ENCODE measurements around the gene ADTRP. TPM values are rescaled to one million over a fixed set of nuclear protein-coding genes. Genes with fewer than 3 reads are reported as not detected.
A peak's percentile ranks its signal among the peaks of the same experiment; 100 is the strongest.

Gene ADTRP
- total and polyA plus RNA-seq, 5 donors: 0.05 to 0.59 (median 0.42) TPM; not detected in 2

- Histone ChIP-seq H3K27ac (ENCODE audit: low read length) (no peak overlapping the region), H3K9me3 (ENCODE audit: control insufficient read depth, low read length) (no peaks in the 10 kb centered on the region), H3K4me3 (ENCODE audit: low read length) (no peak overlapping the region), H3K4me1 (ENCODE audit: control insufficient read depth, insufficient read depth, low read length) (peaks cover 5% of the 10 kb centered on the region), H3K27me3 (ENCODE audit: control insufficient read depth, insufficient read depth) (no peaks in the 10 kb centered on the region)
- intact Hi-C loops (cut with DNase I): no loop called here
- DNase-seq (peak in 1 of 3 donors; percentile 17), ATAC-seq (no peak)
- 87% methylated on average over 10 of the region's 10 CpGs for WGBS
Measured at GRCh38 chr6:11772109-11772825, 6.3 kb downstream of the ADTRP start.

DNA sequence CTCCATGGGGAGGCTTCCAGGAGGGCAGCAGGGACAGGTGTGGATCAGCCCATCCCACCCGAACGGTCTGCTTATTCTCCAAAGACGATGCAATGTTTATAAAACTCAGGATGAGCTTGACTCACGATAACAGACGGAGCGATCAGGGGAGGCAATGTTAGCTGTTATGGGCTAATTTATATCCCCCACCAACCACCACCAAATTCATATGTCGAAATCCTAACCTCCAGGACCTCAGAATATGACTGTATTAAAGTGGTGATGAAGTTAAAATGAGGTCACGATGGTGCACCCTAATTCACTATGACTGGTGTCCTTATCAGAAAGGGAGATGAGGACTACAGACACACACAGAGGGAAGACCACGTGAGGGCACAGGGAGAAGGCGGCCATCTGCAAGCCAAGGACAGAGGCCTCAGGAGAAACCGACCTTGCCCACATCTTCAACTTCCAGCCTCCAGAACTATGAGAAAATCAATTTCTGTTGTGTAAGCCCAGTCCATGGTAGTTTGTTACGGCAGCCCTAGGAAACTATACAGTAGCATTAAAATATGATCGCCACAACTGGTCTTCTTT lies 7.0 kb downstream of the ADTRP start:
- Histone ChIP-seq H3K27me3 (ENCODE audit: control insufficient read depth, insufficient read depth) (no peaks in the 10 kb centered on the region), H3K27ac (ENCODE audit: low read length) (peak overlapping the region; percentile 37), H3K4me3 (ENCODE audit: low read length) (no peak overlapping the region), H3K4me1 (ENCODE audit: control insufficient read depth, insufficient read depth, low read length) (peaks cover 5% of the 10 kb centered on the region), H3K9me3 (ENCODE audit: control insufficient read depth, low read length) (no peaks in the 10 kb centered on the region)
- no peak for DNase-seq
- ATAC-seq: no peak
- 89% methylated on average over 13 of the region's 13 CpGs for WGBS
- intact Hi-C loops (cut with DNase I): no loop called here

DNA sequence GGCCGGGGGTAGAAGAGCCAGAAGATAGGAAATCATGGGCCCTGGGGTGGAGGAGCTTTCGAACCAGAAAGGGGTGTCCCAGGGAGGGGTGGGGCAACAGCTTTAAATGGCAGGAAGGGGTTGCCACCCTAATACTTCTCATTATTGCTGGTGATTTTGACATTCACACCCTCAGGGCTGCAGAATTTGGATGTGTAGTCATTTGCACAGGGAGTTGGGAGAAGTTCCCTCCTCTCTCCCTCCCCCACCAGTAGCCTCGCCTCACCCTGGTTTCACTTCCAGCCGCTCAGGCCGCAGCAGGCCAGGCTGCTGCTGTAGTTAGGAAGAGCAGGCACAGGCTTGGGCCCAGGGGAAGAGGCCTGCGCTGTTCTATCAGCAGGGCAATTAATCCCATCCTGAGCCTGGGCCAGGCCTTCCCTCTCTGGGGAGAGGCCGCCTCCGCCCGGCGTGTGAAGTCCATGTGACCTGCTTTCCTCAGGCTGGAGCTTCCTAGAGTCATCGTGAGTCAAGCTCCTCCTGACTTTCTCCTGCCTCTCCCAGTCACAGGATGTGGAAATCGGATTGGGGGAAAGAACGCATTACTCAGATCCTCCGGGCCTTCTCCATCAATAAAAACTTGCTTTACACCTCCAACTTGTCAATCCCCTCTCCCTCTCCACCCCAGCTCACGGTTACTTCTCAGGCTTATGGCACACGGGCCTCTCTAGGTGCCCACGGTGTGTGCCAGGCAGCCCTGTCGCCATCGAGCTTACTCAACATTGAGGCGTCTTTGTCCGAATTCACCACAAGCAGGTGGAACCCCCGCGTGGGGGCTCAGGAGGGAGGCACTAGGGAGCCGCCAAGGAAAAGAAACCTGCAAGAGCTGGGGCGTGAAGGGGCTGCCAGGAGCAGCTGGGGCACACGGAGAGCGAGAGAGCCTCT lies 7.8 kb downstream of the ADTRP start:
- ATAC-seq: peak; percentile 97 to 98
- Histone ChIP-seq H3K27me3 (ENCODE audit: control insufficient read depth, insufficient read depth) (no peaks in the 10 kb centered on the region), H3K4me3 (ENCODE audit: low read length) (no peak overlapping the region), H3K4me1 (ENCODE audit: control insufficient read depth, insufficient read depth, low read length) (peaks cover 5% of the 10 kb centered on the region), H3K9me3 (ENCODE audit: control insufficient read depth, low read length) (no peaks in the 10 kb centered on the region), H3K27ac (ENCODE audit: low read length) (peak overlapping the region; percentile 55)
- DNase-seq: peak; percentile 93 to 96 (median 96)
- 57% methylated on average over 27 of the region's 27 CpGs for WGBS
- intact Hi-C loops (cut with DNase I): no loop called here

GRCh38 chr6:11769811-11770545 lies 8.6 kb downstream of the ADTRP start:
- 62% methylated on average over 11 of the region's 11 CpGs for WGBS
- ATAC-seq (no peak), DNase-seq (no peak)
- peak overlapping the region; percentile 55 for H3K27ac ChIP-seq (ENCODE audit: low read length)
- H3K4me3 ChIP-seq (ENCODE audit: low read length): no peak overlapping the region
- intact Hi-C loops (cut with DNase I): no loop called here
- no peaks in the 10 kb centered on the region for H3K9me3 ChIP-seq (ENCODE audit: control insufficient read depth, low read length)
- peaks cover 5% of the 10 kb centered on the region for H3K4me1 ChIP-seq (ENCODE audit: control insufficient read depth, insufficient read depth, low read length)
- no peaks in the 10 kb centered on the region for H3K27me3 ChIP-seq (ENCODE audit: control insufficient read depth, insufficient read depth)

GRCh38 chr6:11769244-11769643 lies 9.4 kb downstream of the ADTRP start:
- ATAC-seq: no peak
- WGBS: 98% methylated on average over 2 of the region's 2 CpGs
- intact Hi-C loops (cut with DNase I): no loop called here
- no peak for DNase-seq
- Histone ChIP-seq H3K27me3 (ENCODE audit: control insufficient read depth, insufficient read depth) (no peaks in the 10 kb centered on the region), H3K4me3 (ENCODE audit: low read length) (no peak overlapping the region), H3K4me1 (ENCODE audit: control insufficient read depth, insufficient read depth, low read length) (peaks cover 5% of the 10 kb centered on the region), H3K27ac (ENCODE audit: low read length) (no peak overlapping the region), H3K9me3 (ENCODE audit: control insufficient read depth, low read length) (no peaks in the 10 kb centered on the region)

GRCh38 chr6:11767978-11768756 lies 10.4 kb downstream of the ADTRP start:
- H3K27ac ChIP-seq (ENCODE audit: low read length): no peak overlapping the region
- intact Hi-C loops (cut with DNase I): no loop called here
- 93% methylated on average over 7 of the region's 7 CpGs for WGBS
- DNase-seq (no peak), ATAC-seq (no peak)
- H3K4me1 ChIP-seq (ENCODE audit: control insufficient read depth, insufficient read depth, low read length): peaks cover 12% of the 10 kb centered on the region
- H3K9me3 ChIP-seq (ENCODE audit: control insufficient read depth, low read length): no peaks in the 10 kb centered on the region
- no peaks in the 10 kb centered on the region for H3K27me3 ChIP-seq (ENCODE audit: control insufficient read depth, insufficient read depth)
- H3K4me3 ChIP-seq (ENCODE audit: low read length): no peak overlapping the region

- H3K4me1 ChIP-seq (ENCODE audit: control insufficient read depth, insufficient read depth, low read length): peaks cover 12% of the 10 kb centered on the region
Measured at GRCh38 chr6:11767458-11767857, 11.1 kb downstream of the ADTRP start.

GRCh38 chr6:11766589-11767450 lies 11.8 kb downstream of the ADTRP start:
- intact Hi-C loops (cut with DNase I): no loop called here
- Histone ChIP-seq H3K27me3 (ENCODE audit: control insufficient read depth, insufficient read depth) (no peaks in the 10 kb centered on the region), H3K4me1 (ENCODE audit: control insufficient read depth, insufficient read depth, low read length) (peaks cover 14% of the 10 kb centered on the region), H3K4me3 (ENCODE audit: low read length) (no peak overlapping the region), H3K27ac (ENCODE audit: low read length) (no peak overlapping the region), H3K9me3 (ENCODE audit: control insufficient read depth, low read length) (no peaks in the 10 kb centered on the region)
- ATAC-seq (peak in 1 of 2 donors; percentile 12), DNase-seq (no peak)
- 64% methylated on average over 8 of the region's 8 CpGs for WGBS

More at GRCh38 chr6:11767458-11767857, 11.1 kb downstream of the ADTRP start:
- no peaks in the 10 kb centered on the region for H3K9me3 ChIP-seq (ENCODE audit: control insufficient read depth, low read length)
- H3K27ac ChIP-seq (ENCODE audit: low read length): no peak overlapping the region
- intact Hi-C loops (cut with DNase I): no loop called here
- no peaks in the 10 kb centered on the region for H3K27me3 ChIP-seq (ENCODE audit: control insufficient read depth, insufficient read depth)
- no peak for DNase-seq
- no peak overlapping the region for H3K4me3 ChIP-seq (ENCODE audit: low read length)
- ATAC-seq: no peak
- 89% methylated on average over 2 of the region's 2 CpGs for WGBS

DNA sequence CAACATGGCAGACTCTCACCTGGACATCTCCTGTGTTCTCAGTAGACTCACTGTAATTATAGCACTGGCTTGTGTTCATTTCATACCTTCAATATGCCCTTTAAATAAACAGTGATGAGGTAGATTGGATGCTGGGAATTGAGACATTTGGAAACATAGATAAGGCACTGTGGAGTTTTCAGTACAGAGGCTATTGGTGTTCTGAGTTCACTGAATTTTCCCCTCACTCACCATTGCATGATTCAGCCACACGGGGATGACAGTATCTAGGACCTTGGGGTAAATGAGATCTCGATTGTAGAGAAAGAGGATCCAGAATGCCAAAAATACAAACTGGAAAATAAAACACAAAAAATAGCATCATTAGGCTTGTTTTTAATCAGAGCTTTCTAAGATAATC lies 12.6 kb downstream of the ADTRP start:
- intact Hi-C loops (cut with DNase I): no loop called here
- H3K9me3 ChIP-seq (ENCODE audit: control insufficient read depth, low read length): no peaks in the 10 kb centered on the region
- no peak overlapping the region for H3K27ac ChIP-seq (ENCODE audit: low read length)
- ATAC-seq (no peak), DNase-seq (no peak)
- peaks cover 14% of the 10 kb centered on the region for H3K4me1 ChIP-seq (ENCODE audit: control insufficient read depth, insufficient read depth, low read length)
- WGBS: 49% methylated on average over 2 of the region's 2 CpGs
- H3K4me3 ChIP-seq (ENCODE audit: low read length): no peak overlapping the region
- H3K27me3 ChIP-seq (ENCODE audit: control insufficient read depth, insufficient read depth): no peaks in the 10 kb centered on the region

Measured in right cardiac atrium (tissue), 5 donors.